ENCODE measurements around the gene QRICH2.
"Not testable (repeated sequence)": the region's sequence is repeated elsewhere in the genome, so short reads cannot be mapped to it uniquely, and the experiment has no call there.

Gene QRICH2

GRCh38 chr17:76326306-76326705 is 18.2 kb upstream of the QRICH2 start:
- DNase-seq (ENCODE audit: low read depth) = no peak

- no peak for DNase-seq (ENCODE audit: low read depth)
Observed at GRCh38 chr17:76318586-76318985, 10.5 kb upstream of the QRICH2 start.

- DNase-seq (ENCODE audit: low read depth) = no peak
Observed at GRCh38 chr17:76317535-76317934, 9.5 kb upstream of the QRICH2 start.

- DNase-seq (ENCODE audit: low read depth) = no peak
Observed at GRCh38 chr17:76314392-76315227, 6.5 kb upstream of the QRICH2 start.

- no peak for DNase-seq (ENCODE audit: low read depth)
Observed at GRCh38 chr17:76312735-76313134, 4.7 kb upstream of the QRICH2 start.

- DNase-seq (ENCODE audit: low read depth) = no peak
Observed at GRCh38 chr17:76309461-76309860, 1.4 kb upstream of the QRICH2 start.

GRCh38 chr17:76307299-76307965 is 644 bp downstream of the QRICH2 start:
- DNase-seq (ENCODE audit: low read depth) = no peak

GRCh38 chr17:76305135-76305454 is 3.0 kb downstream of the QRICH2 start:
- DNase-seq (ENCODE audit: low read depth) = not testable (repeated sequence)

- DNase-seq (ENCODE audit: low read depth) = no peak
Observed at GRCh38 chr17:76304226-76305134, 3.6 kb downstream of the QRICH2 start.

- DNase-seq (ENCODE audit: low read depth) = no peak
Observed at GRCh38 chr17:76297436-76297835, 10.6 kb downstream of the QRICH2 start.

- no peak for DNase-seq (ENCODE audit: low read depth)
Observed at GRCh38 chr17:76296889-76297288, 11.2 kb downstream of the QRICH2 start.

GRCh38 chr17:76296186-76296585 is 11.9 kb downstream of the QRICH2 start:
- no peak for DNase-seq (ENCODE audit: low read depth)

- no peak for DNase-seq (ENCODE audit: low read depth)
Observed at GRCh38 chr17:76293106-76293505, 15.0 kb downstream of the QRICH2 start.

- no peak for DNase-seq (ENCODE audit: low read depth)
Observed at GRCh38 chr17:76292567-76292966, 15.5 kb downstream of the QRICH2 start.

- DNase-seq (ENCODE audit: low read depth) = no peak
Observed at GRCh38 chr17:76281573-76282371, 26.3 kb downstream of the QRICH2 start.

GRCh38 chr17:76280650-76281049 is 27.4 kb downstream of the QRICH2 start:
- no peak for DNase-seq (ENCODE audit: low read depth)

GRCh38 chr17:76279742-76280287 is 28.3 kb downstream of the QRICH2 start:
- DNase-seq (ENCODE audit: low read depth) = no peak

GRCh38 chr17:76278952-76279741 is 28.9 kb downstream of the QRICH2 start:
- peak; percentile 56 for DNase-seq (ENCODE audit: low read depth)

GRCh38 chr17:76278268-76278908 is 29.7 kb downstream of the QRICH2 start:
- DNase-seq (ENCODE audit: low read depth) = no peak
